ENCODE results near the gene CCDC102A.
A peak's percentile ranks its signal among the peaks of the same experiment; 100 is the strongest.

The CCDC102A gene

DNA sequence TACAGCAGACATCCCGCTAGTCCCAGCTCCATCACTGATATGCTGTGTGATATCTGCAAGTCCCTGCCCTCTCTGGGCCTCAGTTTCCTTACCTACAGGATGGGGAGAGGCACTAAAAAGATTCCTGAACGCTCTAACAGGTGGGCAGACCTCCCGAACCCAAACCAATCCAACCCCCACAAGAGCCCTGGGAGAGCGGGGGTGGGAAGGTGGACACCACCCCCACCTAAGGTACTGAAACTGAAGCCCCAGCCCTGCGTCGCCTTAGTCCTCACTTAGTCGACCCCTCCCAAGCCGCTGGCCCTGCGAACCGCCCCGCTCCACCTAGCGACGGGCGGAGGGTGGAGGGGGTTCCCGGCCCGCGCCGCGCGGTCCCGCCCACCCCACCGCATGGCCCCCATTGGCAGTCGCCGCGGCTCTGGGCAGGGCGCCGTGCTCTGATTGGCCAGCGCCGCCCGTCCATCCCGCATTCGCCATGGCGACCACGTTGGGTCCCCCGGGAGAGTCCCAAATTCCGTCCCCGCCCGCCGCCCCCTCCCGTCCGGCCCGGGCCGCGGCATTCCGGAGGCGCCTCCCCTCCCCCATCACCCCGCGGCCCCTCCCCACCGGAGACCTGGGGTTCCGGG lies 578 bp downstream of the CCDC102A start:
- DNase-seq = peak; percentile 81 to 92 (median 90)

DNA sequence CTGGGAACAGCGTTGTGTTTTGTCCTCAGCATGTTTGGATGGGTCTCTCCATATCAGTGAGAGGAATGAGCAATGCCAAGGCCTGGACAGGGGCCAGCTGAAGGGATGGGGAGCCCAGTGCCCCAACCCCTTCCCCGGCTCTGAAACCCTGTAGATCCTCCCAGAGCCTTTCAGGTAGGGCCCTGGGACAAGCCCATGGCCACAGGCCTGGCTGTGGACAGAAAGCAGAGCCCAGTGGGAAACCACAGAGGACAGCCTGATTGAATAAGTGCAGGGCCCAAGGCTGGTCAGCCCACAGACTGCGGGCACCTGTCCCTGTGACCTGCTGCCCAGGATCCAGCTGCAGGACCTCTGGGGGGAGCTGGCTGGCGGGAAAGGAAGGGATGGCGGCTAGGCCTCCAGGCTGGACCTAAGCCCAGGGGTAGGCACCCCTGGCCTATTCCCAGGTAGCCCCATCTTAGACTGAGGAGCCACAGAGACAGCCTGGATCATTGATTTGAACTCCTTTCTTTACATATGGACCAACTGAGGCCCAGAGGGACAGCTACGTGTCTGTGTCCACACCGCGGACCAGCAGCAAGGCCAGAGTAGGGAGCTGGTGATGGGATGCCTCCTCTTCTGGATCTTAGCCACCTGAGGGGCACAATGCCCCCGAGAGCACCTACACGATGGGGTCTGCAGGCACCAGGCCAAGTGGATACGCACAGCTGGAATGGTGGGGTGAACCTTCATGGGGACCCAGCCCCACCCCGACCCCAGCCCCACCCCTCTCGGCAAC lies 1.3 kb downstream of the CCDC102A start:
- DNase-seq = peak in 1 of 6 experiments; percentile 38

DNA sequence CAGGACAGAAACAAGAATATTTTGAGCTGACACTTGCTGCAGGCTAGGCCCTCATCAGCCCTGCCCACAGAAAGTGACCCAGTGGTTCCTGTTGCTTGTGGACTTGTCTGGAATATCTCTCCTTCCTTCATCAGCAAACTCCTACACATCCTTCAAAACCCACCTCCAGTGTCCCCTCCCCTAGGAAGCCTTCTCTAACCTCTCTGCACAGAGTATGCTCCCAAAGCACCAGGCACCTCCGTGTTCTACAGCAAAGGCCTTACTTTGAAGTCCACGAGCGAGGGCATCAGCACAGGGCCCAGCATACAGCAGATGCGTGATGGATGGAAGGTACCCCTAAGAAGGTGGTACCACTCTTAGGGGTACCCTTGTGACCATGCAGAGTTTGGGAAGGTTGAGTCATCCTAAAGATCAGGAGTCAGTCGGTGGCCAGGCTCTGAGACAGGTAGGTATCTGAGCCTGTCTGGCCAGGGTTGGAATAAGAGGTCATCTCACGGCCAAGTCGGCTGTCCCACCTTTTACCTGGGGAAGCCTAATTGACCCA lies 2.0 kb downstream of the CCDC102A start:
- peak in 1 of 6 experiments; percentile 40 for DNase-seq

DNA sequence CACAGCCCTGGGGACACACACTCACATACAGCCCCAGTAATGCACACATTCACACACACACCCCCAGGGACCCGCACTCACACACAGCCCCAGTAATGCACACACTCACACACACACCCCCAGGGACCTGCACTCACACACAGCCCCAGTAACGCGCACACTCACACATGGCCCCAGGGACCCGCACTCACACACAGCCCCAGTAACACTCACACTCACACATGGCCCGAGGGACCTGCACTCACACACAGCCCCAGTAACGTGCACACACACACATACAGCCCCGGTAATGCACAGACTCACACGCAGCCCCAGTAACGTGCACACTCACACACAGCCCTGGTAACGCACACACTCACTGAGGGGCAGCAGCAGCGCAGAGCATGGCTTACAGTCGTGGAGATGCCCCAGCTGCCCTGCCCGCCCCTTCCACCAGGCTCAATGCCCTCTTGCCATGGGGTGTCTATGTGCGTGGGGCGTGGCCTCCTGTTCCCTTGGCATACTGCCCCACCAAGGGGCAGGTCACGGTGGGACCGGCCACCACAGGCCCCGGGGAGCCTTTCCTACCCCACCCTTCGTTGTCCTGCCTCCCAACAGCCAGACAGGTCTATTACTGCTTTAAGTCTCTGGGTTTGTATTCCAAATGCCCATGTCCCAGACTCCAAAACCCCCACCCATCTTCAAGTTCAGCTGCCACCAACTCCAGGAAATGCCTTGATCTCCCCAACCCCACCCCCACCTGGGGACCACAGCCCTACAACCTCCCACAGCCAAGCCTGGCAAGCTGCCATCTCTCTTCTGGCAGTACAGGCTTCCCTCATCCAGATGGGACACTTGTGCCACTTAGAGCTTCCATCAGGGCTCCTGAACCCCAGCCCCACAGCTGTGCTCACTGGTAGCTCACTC lies 2.7 kb downstream of the CCDC102A start:
- peak; percentile 20 to 58 (median 43) for DNase-seq

DNA sequence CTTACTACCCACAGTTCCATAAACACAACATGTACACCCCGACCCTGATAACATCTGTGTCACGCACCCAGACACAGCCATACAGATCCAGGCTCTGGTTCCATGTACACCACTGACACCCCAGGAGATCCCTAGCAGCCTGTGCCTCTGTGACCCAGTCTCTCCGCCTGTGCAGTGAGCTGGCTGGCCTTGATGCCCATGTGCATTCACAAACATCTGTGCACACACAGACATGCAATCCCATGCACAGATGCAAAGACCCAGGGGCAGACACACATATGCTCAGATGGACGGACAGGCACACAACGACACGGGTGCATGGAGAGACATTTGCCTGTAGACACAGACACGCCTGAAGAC lies 4.1 kb downstream of the CCDC102A start:
- DNase-seq = peak in 2 of 6 experiments; percentile 22 to 37

DNA sequence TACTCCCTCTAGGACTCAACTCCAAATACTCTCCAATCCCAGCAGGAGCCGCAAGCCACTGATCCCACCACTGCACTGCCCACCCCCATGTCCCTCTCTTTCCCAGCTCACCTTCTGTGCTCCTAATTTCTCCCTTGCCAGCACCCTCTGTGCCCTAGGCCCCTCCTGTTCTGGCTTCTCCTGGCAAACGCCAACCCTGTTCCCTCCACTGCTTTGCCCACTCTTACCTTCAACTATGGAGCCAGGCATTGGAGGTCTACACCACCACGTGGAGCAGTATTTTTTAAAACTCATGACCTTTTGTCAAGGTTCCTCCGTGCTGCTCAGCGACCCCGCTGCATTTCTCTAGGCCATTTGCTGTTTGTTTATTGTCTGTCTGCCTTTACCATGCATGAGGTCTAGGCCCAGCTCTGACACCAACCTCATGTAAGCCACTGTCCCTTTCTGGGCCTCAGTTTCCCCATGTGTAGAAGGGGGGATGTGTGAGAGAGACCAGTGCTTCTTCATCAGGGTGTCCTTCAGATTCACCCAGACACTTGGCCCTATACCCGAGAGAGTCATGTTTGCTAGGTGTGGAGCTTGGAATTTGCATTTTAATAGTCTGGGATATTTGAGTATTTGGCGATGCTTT lies 4.6 kb downstream of the CCDC102A start:
- DNase-seq = no peak

DNA sequence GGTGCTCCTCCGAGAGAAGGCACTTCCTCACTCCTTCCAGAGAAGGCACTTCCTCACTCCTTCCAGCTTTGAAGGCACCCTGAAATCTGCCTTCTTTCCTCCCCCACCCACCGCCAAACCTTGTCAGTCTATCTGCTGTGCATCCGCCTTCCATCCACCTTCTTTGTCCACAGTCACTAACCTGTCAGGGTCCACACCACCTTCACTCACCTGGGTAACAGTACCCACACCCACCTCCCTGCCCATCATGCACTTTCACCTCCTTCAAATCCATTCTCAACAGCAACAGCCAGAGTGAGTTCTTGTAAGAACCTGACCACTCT lies 5.2 kb downstream of the CCDC102A start:
- DNase-seq = no peak

DNA sequence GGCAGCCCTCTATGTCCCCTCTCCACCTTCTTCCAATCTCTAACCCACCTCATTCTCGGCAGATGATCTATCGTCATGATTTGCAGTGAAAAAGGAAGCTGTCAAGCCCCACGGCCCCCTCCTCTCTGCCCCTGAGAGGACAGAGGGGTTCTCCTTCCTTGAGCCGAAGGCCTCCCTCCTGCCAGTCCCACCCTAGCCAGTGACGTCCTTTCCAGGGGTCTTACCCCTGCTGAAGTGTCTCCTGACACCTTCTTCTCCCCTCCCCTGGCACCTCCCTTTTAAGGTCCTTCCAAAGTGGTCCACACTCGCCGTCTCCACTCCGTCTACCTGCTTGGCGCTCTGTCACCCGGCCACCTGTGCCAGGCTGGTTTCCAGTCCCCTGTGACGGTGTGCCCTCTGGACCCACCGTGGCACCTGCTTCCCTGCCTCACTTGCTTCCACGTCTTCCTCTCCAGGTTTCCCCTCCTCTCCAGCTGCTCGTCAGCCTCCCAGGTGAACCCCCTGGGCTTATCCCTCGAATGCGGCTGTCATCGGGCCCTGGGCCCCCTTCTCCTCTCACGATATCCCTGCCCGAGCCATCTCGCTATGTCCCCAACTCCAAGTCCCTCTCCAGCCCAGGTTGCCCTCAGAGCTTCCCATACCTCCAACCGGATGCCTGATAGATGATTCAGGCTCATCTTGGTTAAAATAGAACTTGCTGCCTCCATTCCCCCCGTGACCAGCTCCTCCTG lies 5.7 kb downstream of the CCDC102A start:
- peak in 2 of 6 experiments; percentile 15 to 36 for DNase-seq

DNA sequence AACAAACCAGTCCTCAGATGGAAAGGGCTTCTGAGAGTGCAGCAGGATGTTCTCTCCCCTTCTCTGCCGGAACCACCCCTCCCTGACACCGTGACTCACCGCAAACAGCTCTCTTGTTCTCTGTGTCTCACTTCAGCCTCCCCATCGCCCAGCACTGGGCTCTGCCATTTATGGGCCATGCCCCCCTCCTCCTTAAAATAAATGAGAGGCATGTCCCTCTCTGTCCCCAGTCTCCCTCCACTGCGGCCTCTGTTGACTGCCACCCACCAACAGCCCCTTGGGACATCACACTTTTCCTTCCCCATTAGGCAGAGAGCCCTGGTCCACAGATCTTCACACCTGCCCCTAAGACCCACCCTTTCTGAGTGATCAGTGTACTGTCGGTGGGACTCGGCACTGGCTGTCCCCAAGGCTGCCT lies 6.3 kb downstream of the CCDC102A start:
- DNase-seq = peak; percentile 41 to 63 (median 56)

DNA sequence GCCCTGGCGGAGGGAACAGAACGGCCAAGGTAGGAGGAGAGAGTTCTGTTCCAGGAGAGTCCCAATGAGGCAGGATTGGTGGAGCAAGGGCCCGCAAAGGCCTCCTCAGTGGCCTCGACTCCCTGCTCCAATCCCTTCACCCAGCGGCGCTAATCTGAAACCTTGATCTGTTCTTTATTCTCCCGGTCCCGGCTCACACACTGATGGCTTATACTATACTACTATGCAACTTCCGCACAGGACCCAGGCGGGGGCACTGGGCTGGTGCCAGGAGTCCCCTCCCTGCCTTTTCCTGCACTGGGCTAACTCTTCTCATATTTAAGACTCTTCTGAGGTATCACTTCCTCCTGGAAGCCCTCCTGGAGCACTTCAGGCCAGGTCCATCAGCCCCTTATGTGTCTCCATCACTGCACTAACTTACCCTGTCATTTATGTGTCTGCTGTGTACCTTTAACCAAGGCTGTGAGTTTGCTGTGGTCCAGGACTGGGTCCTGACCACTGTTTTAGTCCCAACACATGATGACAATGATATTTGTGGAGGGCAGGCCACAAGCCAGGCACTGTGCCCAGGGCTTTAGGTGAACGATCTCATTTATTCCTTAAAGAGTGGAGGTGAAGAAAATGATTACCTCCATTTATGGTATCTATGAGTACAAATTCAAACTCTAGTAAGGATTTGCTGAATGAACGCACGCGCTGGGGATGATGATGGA lies 6.8 kb downstream of the CCDC102A start:
- DNase-seq = no peak

DNA sequence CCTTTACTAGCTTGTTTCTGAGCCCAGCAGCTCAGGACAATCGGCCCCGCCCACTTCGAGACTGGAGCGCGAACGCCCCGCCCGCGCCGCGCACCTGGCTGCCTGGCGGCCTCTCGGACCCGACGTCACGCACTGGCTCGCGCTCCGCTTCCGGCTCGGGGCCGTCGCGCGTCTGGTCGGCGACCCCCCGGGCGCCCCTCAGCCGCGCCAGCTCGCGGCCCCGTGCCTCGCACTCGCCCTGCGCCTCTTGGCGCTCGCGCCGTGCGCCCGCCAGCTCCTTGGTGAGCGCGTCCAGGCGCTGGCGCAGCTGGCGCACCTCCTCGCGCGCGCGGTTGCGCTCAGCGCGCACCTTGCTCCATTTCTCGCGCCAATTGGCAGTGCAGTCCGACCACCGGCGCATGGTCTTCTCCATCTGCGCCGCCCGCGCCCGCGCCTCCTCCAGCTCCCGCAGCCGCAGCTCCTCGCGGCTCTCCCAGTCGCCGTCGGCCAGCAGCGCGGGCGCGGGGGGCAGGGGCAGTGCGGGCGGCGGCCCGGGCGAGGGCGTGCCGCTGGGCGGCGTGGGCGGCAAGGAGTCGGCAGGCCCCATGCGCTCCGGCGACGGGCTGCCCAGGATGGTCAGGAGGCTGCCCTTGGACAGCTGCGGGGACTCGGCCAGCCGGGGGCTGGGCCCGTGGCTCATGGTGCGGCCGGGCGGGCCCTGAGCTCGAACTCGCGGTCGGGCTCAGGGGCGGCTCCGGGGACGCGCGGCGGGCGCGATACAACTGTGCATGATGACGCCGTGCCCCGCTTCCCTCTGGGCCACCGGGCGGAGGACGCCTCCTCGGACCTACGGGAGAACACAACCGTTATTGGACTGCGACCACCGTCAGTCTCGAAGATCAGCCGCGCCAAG lies 7.6 kb downstream of the CCDC102A start:
- DNase-seq = no peak

DNA sequence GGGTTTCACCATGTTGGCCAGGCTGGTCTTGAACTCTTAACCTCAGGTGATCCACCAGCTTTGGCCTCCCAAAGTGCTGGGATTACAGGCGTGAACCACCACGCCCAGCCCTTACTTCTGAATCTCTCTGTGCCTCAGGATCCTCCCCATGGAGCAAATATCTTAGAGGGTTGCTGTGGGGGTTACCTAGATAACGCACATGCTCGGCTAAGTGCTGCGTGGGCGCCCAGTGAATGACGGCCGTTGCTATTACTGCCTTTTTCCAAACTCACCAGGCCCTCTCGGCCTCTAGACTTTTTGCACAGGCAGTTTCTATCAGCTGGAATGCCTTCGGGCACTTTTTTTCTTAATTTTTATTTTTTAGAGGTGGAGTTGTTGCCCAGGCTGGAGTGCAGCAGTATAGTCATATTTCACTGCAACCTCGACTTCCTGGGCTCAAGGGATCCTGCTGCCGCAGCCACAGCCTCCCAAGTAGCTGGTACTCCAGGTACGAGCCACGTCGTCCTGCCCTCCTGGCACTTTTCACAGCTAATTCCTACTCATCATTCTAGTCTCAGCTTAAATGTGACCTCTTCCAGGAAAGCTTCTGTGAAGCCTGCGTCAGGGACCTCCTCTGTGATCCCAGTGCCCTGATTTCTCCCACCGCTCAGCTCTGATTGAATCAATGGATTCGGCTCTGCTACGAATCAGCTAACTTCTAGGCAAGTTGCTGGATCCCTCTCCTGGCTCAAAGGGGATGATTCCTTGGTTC lies 8.6 kb downstream of the CCDC102A start:
- no peak for DNase-seq

DNA sequence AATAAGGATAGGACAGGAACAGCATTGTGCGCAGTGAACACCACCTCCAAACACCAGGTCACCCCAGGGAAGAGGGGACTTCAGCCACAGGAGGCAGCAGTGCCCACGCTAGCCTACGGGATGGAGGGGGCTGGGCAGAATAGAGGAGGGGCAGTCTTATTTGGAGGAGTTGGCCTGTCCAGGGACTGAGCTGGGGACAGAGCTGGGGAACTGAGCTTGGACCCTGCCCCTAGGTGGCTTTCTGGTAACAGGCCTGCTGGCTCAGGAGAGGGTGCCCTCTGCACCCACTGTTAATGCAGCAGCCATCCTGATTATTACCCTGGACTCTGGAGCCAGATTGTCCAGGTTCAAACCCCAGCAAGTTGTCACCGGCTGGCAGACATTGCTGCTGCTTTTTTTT lies 9.3 kb downstream of the CCDC102A start:
- DNase-seq = no peak

DNA sequence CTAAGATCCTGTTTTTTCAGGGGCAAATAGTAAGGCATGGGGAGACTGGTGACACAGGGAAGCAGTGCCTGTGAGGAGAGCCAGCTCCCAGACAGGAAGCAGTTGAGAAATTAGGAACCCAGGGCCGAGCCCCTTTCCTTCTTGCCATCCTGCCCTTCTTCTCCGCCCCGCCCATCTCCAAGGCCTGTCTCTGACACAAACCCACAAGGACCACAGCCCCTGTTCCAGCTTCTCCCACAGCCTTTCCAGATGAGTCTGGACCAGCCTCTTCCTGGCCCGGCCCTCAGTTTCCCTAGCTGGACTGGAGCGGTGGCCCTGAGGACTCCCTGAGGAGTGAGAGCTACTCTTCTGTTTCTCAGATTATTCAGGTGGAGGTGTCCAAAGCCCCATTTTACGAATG lies 9.9 kb downstream of the CCDC102A start:
- no peak for DNase-seq

DNA sequence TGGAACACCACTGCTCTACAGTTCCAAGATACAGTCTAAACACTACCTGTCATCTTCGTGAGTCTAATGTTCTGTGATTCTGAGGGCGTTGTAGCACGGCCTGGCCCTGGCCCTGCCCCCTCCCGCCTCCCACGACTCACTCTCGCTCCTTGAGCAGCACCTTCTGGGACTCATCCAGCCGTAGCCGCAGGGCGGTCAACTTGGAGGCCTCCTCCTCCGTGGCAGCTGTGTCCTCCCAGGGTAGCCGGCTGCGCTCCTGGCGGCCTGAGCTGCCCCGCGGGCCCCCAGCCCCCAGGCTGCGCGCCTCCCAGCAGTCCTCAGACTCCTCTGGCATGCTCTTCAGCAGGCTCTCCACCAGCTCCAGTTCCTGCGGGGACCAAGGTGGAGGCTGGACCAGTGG lies 10.6 kb downstream of the CCDC102A start:
- DNase-seq = no peak

DNA sequence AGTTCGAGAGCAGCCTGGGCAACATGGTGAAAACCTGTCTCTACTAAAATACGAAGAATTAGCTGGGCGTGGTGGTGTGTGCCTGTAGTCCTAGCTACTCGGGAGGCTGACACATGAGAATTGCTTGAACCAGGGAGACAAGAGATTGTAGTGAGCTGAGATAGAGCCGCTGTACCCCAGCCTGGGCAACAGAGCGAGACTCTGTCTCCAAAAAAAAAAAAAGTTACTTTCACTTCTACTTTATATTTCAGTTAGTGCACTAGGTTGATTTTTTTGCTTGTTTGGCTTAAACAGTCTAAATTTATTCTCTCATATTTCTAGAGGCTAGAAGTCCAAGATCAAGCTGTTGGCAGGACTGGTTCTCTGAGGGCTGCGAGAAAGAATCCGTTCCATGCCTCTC lies 13.4 kb downstream of the CCDC102A start:
- no peak for DNase-seq

DNA sequence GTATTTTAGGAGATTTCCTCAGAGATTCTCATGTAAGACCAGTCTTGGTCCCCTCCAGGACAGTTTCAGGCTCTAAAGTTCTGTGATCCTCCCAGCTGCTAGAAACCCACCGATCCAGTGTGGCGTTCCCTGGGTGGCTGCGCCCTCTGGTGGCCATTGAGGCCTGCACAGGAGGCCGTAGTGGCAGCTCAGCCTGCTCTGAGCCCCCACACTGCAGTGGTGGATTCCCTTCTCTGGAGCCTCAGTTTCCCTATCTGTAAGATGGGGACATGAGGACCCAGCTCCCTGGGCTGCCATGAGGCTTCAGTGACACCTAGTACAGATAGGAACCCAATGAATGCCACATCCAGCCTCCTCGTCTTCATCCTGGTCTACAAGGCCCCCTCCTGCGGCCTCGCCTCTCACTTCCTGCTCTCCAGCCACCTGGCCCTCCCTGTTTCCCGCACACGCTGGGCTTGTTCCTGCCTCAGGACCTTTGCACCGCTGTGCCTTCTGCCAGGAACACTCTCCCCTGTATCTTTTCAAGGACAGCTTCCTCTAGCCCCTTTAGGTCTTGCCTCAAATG lies 16.5 kb downstream of the CCDC102A start:
- DNase-seq = peak; percentile 50 to 82 (median 74)

DNA sequence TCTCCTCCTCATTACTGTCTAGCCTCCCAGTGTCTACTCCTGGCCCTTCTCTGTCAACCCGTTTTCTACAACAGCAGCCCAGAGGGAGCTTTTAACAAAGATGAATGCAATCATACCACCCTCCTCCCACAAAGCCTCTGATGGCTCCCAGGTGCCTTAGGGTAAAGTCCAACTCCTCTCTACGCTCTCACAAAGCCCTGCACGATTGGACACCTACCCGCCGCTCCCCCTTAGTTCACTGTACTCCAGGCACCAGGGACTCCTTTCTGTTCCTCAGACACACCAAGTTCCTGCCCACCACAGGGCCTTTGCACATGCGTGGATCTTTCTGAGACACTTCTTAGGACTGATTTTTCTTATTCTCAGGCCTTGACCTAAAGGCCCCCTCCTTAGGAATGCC lies 17.4 kb downstream of the CCDC102A start:
- no peak for DNase-seq

DNA sequence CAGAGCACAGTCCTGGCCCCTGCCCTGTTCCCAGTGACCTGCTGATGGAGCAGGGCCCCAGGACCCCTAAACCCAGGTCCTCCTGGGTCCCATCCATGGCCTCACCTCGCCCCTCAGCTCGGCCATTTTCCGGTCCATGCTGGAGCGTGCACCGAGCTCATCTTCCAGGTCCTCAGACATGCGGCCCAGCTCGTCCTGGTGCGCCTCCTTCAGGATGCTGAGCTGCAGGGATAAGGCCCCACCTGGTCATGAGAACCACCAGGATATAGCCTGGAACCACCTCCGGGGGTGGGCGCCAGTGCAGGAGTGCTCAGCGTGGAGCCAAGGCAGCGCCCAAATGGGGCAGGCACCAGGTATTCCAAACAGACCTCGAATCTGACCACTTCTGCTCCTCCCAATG lies 17.9 kb downstream of the CCDC102A start:
- no peak for DNase-seq

Data from stimulated activated naive CD4-positive, alpha-beta T cell (primary cell).